HPDE6-E6E7 (cell line): ENCODE measurements around the gene RGS12.

Source experiments
- DNase-seq: peaks from one replicate; pipeline ENCODE4 v3.0.0; 2011; ENCODE audit warnings: missing footprints; ENCODE audit errors: extremely low spot score

RGS12 gene

GRCh38 chr4:3254302-3255131 lies 38.3 kb upstream of the RGS12 start:
- DNase-seq, result no peak

GRCh38 chr4:3255611-3256186 lies 37.1 kb upstream of the RGS12 start:
- DNase-seq, result no peak

GRCh38 chr4:3256230-3257102 lies 36.4 kb upstream of the RGS12 start:
- no peak for DNase-seq

- DNase-seq, result peak; percentile 29
Observed at GRCh38 chr4:3257103-3257555, 35.7 kb upstream of the RGS12 start.

- DNase-seq, result peak; percentile 86
Observed at GRCh38 chr4:3257556-3258482, 35.0 kb upstream of the RGS12 start.

- no peak for DNase-seq
Observed at GRCh38 chr4:3261411-3262207, 31.2 kb upstream of the RGS12 start.

- DNase-seq, result no peak
Observed at GRCh38 chr4:3262208-3263052, 30.4 kb upstream of the RGS12 start.

GRCh38 chr4:3263053-3263875 lies 29.6 kb upstream of the RGS12 start:
- no peak for DNase-seq

- DNase-seq, result no peak
Observed at GRCh38 chr4:3263876-3264193, 29.0 kb upstream of the RGS12 start.

GRCh38 chr4:3266076-3266475 lies 26.7 kb upstream of the RGS12 start:
- DNase-seq, result no peak

- no peak for DNase-seq
Observed at GRCh38 chr4:3267576-3268394, 25.0 kb upstream of the RGS12 start.

- no peak for DNase-seq
Observed at GRCh38 chr4:3268395-3269104, 24.3 kb upstream of the RGS12 start.

GRCh38 chr4:3269105-3269927 lies 23.5 kb upstream of the RGS12 start:
- no peak for DNase-seq

GRCh38 chr4:3269991-3270611 lies 22.7 kb upstream of the RGS12 start:
- no peak for DNase-seq

GRCh38 chr4:3271131-3271530 lies 21.7 kb upstream of the RGS12 start:
- DNase-seq, result no peak

GRCh38 chr4:3276986-3277385 lies 15.8 kb upstream of the RGS12 start:
- no peak for DNase-seq
